WI38 (cell line): ENCODE measurements around the gene DSP.

Experiments
- H3K4me3 ChIP-seq: 2 replicates; pipeline ENCODE4 v1.5.1; 2011; ENCODE audit warnings: low read depth, mild to moderate bottlenecking, control low read depth, low read length
- CTCF ChIP-seq: IDR thresholded peaks from 2 replicates; pipeline ENCODE4 v1.5.1; 2012; ENCODE audit warnings: low read depth, mild to moderate bottlenecking, control low read depth, low read length

Gene DSP

GRCh38 chr6:7534192-7534591 lies 7.3 kb upstream of the DSP start:
- no peak for TF ChIP-seq CTCF

GRCh38 chr6:7535498-7535897 lies 6.0 kb upstream of the DSP start:
- no peak overlapping the region for H3K4me3 ChIP-seq
- no peak for TF ChIP-seq CTCF

More at GRCh38 chr6:7534192-7534591, 7.3 kb upstream of the DSP start:
- H3K4me3 ChIP-seq = no peak overlapping the region

- no peak overlapping the region for H3K4me3 ChIP-seq
- TF ChIP-seq CTCF = no peak
Measured at GRCh38 chr6:7537565-7538174, 3.8 kb upstream of the DSP start.

- no peak overlapping the region for H3K4me3 ChIP-seq
- no peak for TF ChIP-seq CTCF
Measured at GRCh38 chr6:7538484-7538883, 3.0 kb upstream of the DSP start.

- peak overlapping the region; percentile 63 for H3K4me3 ChIP-seq
Measured at GRCh38 chr6:7540595-7540994, 876 bp upstream of the DSP start.

GRCh38 chr6:7542065-7542873 lies 798 bp downstream of the DSP start:
- no peak for TF ChIP-seq CTCF

More at GRCh38 chr6:7540595-7540994, 876 bp upstream of the DSP start:
- TF ChIP-seq CTCF = no peak

More at GRCh38 chr6:7542065-7542873, 798 bp downstream of the DSP start:
- H3K4me3 ChIP-seq = peak overlapping the region; percentile 63
